HepG2 (cell line): Measurements from ENCODE around the gene ACSS3. TPM values are rescaled to one million over a fixed set of nuclear protein-coding genes. Genes with fewer than 3 reads are reported as not detected.
"Not testable (repeated sequence)": the region's sequence is repeated elsewhere in the genome, so short reads cannot be mapped to it uniquely, and the experiment has no call there.

ENCODE experiments used
- ATAC-seq: fragments of 200-7000 bp; cut with Tn5 transposase; 3 replicates; pipeline ENCODE4 v1.9.1; 2020; ENCODE audit warnings: mild to moderate bottlenecking, moderate library complexity
- BruUV-seq: library from RNA; stranded (reverse); fragments of 400-500 nt; replicated peaks from 2 replicates; lab custom pipeline; 2021; lab: Mats Ljungman, UMichigan
- CTCF ChIA-PET: fragments of 300-600 bp; formaldehyde crosslinking; extraction: SDS; loops from one replicate; lab custom pipeline; 2021; ENCODE audit warnings: low total read pairs, inconsistent platforms, low intra/inter-chr PET ratio; lab: Yijun Ruan, JAX
- POLR2A ChIA-PET: fragments of 350-600 bp; sonication (Branson Sonifier 250); formaldehyde crosslinking; loops from one replicate; lab custom pipeline; 2020; ENCODE audit warnings: antibody characterized with exemption, inconsistent platforms; lab: Yijun Ruan, JAX
- DNase-seq: peaks from one replicate; pipeline ENCODE4 v3.0.0-alpha.2; 2015; ENCODE audit warnings: low spot score
- FAIRE-seq: peaks from 3 replicates; lab custom pipeline; 2011; peaks lifted over from hg19 to GRCh38; lab: Jason Lieb, UNC
- H2AFZ ChIP-seq: one replicate; pipeline ENCODE4 v1.6.1; 2011; ENCODE audit warnings: low read length, inconsistent platforms
- H3K27ac ChIP-seq: fragments of 300-600 bp; 3 replicates; pipeline ENCODE4 v1.8.0; 2011; ENCODE audit warnings: mixed run types, mild to moderate bottlenecking, mixed read lengths, low read length, inconsistent platforms; ENCODE audit not compliant: insufficient read depth; ENCODE audit errors: extremely low read length
- H3K27me3 ChIP-seq, 2 experiments: fragments of 200-600 bp in 1 of 2; 2 replicates in 1 of 2; 3 replicates in 1 of 2; pipeline versions ENCODE4 v1.6.0 to v1.8.0; 2011; ENCODE audit warnings: low read length in 2 of 2, mild to moderate bottlenecking in 2 of 2, moderate library complexity in 2 of 2, inconsistent platforms in 1 of 2; ENCODE audit not compliant: insufficient read depth in 2 of 2, control insufficient read depth in 1 of 2
- H3K36me3 ChIP-seq, 2 experiments: fragments of 200-600 bp in 1 of 2; replicated peaks in 1 of 2; 2 replicates in 1 of 2; 3 replicates in 1 of 2; pipeline versions ENCODE4 v1.5.1 to v1.8.0; 2011; ENCODE audit warnings: low read length in 2 of 2, inconsistent platforms in 1 of 2; ENCODE audit not compliant: insufficient read depth in 2 of 2, control insufficient read depth in 1 of 2
- H3K4me1 ChIP-seq: 2 replicates; pipeline ENCODE4 v1.5.1; 2012; ENCODE audit warnings: low read length, inconsistent platforms; ENCODE audit not compliant: insufficient read depth
- H3K4me2 ChIP-seq: 2 replicates; pipeline ENCODE4 v1.6.0; 2011; ENCODE audit warnings: low read depth, low read length, inconsistent platforms
- H3K4me3 ChIP-seq, 3 experiments: fragments of 200-600 bp in 1 of 3; sonication (generic), shearing (Covaris generic) in 1 of 3; replicated peaks in 1 of 3; 2 replicates each; pipeline ENCODE4 v1.5.1; 2011 to 2016; ENCODE audit warnings: low read length in 3 of 3, inconsistent platforms in 2 of 3, low read depth in 2 of 3, mild to moderate bottlenecking in 2 of 3, control low read depth in 1 of 3, mixed read lengths in 1 of 3; ENCODE audit not compliant: insufficient read depth in 1 of 3
- H3K79me2 ChIP-seq: one replicate; pipeline ENCODE4 v1.6.1; 2011; ENCODE audit warnings: low read length, inconsistent platforms; ENCODE audit not compliant: insufficient read depth
- H3K9ac ChIP-seq: 2 replicates; pipeline ENCODE4 v1.6.0; 2011; ENCODE audit warnings: mild to moderate bottlenecking, low read depth, low read length, inconsistent platforms; ENCODE audit not compliant: insufficient read depth
- H3K9me3 ChIP-seq: 2 replicates; pipeline ENCODE4 v1.5.1; 2012; ENCODE audit warnings: mild to moderate bottlenecking, low read length
- H4K20me1 ChIP-seq: 2 replicates; pipeline ENCODE4 v1.6.0; 2011; ENCODE audit warnings: inconsistent platforms, mild to moderate bottlenecking, low read length, moderate library complexity; ENCODE audit not compliant: insufficient read depth
- CCAR2 ChIP-seq: fragments of 200-400 bp; formaldehyde crosslinking; optimal IDR thresholded peaks from 2 replicates; pipeline ENCODE3; 2018; ENCODE audit warnings: low read depth, mild to moderate bottlenecking, low read length, moderate library complexity
- IRF1 ChIP-seq: sonication (generic); formaldehyde crosslinking; IDR thresholded peaks from 2 replicates; pipeline ENCODE4 v1.4.0; 2020; ENCODE audit warnings: low read depth, mild to moderate bottlenecking, missing genetic modification reagents
- ONECUT2 ChIP-seq: sonication (generic); formaldehyde crosslinking; IDR thresholded peaks from 2 replicates; pipeline ENCODE4 v1.4.0; 2020; ENCODE audit warnings: missing genetic modification reagents
- PAX8 ChIP-seq: sonication (generic); formaldehyde crosslinking; IDR thresholded peaks from 2 replicates; pipeline ENCODE4 v1.8.0; 2022; ENCODE audit warnings: mild to moderate bottlenecking, missing genetic modification reagents, borderline replicate concordance
- RBM22 ChIP-seq: fragments of 200-400 bp; formaldehyde crosslinking; optimal IDR thresholded peaks from 2 replicates; pipeline ENCODE3; 2017; ENCODE audit warnings: mild to moderate bottlenecking, low read length, moderate library complexity
- SIX1 ChIP-seq: sonication (generic); formaldehyde crosslinking; IDR thresholded peaks from 2 replicates; pipeline ENCODE4 v1.4.0; 2020; ENCODE audit warnings: missing genetic modification reagents, borderline replicate concordance
- SNAPC5 ChIP-seq: sonication (generic); formaldehyde crosslinking; IDR thresholded peaks from 2 replicates; pipeline ENCODE4 v1.8.1; 2023; ENCODE audit warnings: mild to moderate bottlenecking, missing genetic modification reagents, borderline replicate concordance
- TCF7L2 ChIP-seq: IDR thresholded peaks from 2 replicates; pipeline ENCODE4 v1.6.1; 2011; ENCODE audit warnings: mild to moderate bottlenecking, low read depth, low read length, moderate library complexity
- TSC22D2 ChIP-seq: sonication (generic); formaldehyde crosslinking; IDR thresholded peaks from 2 replicates; pipeline ENCODE4 v1.5.1; 2020; ENCODE audit warnings: missing genetic modification reagents, mild to moderate bottlenecking, borderline replicate concordance
- ZSCAN9 ChIP-seq: IDR thresholded peaks from 2 replicates; pipeline ENCODE4 v1.6.1; 2016; ENCODE audit warnings: borderline replicate concordance
- WGBS: methylation state at CpG from one replicate; pipeline ENCODE4 v1.1.6; 2017; ENCODE audit warnings: low lambda C conversion rate; 5-methylcytosine and 5-hydroxymethylcytosine counted together
- in situ Hi-C: cut with HindIII; loops from 2 replicates; pipeline ENCODE4 v1.10.0; 2017; ENCODE audit warnings: low pct_unique_long_range_greater_than_20kb; ENCODE audit not compliant: extremely low pct_ligation_motif_present
- intact Hi-C: fragments of 100-400 bp; cut with micrococcal nuclease; formaldehyde crosslinking; loops from one replicate; pipeline ENCODE4 v1.10.0; 2022; ENCODE audit not compliant: unreplicated experiment
- polyA plus RNA-seq, 8 experiments: library from polyadenylated mRNA; depleted of rRNA in 3 of 8; stranded (reverse) in 7 of 8; unstranded in 1 of 8; fragments of >200 nt; fragmentation: Illumina TruSeq in 4 of 8; extraction: Trizol in 4 of 8; gene quantifications; 2 replicates each; pipeline versions ENCODE4 v1.2.1 to v1.2.3, GENCODE V29; 2011 to 2016; ENCODE audit warnings: low read depth in 4 of 8, missing spikeins in 1 of 8, mixed read lengths in 1 of 8; ENCODE audit not compliant: insufficient read depth in 1 of 8
- total RNA-seq, 5 experiments: library from RNA; depleted of rRNA; stranded (reverse); fragments of >200 nt; fragmentation: Illumina TruSeq; extraction: Trizol; gene quantifications; 2 replicates each; pipeline ENCODE4 v1.2.3, GENCODE V29; 2016; ENCODE audit warnings: low read depth in 1 of 5
- TF ChIP-seq, protein P1 (sequence below): sonication (generic); formaldehyde crosslinking; IDR thresholded peaks from 2 replicates; pipeline ENCODE4 v1.4.0; 2020; ENCODE audit warnings: mild to moderate bottlenecking, missing genetic modification reagents, borderline replicate concordance

The ACSS3 gene
- total and polyA plus RNA-seq, 2 of the 13 experiments (the other 11 are each of a cell fraction or from before 2014, with no cell fraction given), result 79.5 to 86.3 TPM

GRCh38 chr12:81209772-81210225 lies 131.9 kb downstream of the ACSS3 start:
- 100% methylated on average over 2 of the region's 2 CpGs for WGBS
- peak; percentile 27 for TF ChIP-seq RBM22
- TF ChIP-seq, all 625 proteins: peak for 1; not testable (repeated sequence) for 624
- H3K4me2 ChIP-seq, intact Hi-C loops, CTCF ChIA-PET, H3K27me3 ChIP-seq, H3K9ac ChIP-seq, H3K79me2 ChIP-seq, BruUV-seq, ATAC-seq, FAIRE-seq, POLR2A ChIA-PET, H2AFZ ChIP-seq, H3K27ac ChIP-seq, H4K20me1 ChIP-seq, in situ Hi-C loops, H3K4me3 ChIP-seq, H3K9me3 ChIP-seq: not testable (repeated sequence)
- DNase-seq, result peak; percentile 9
- Histone ChIP-seq H3K36me3 (peaks cover 2 to 19% of the 10 kb centered on the region in 2 experiments; a peak in 3 of 5 replicates), H3K4me1 (peaks cover 32% of the 10 kb centered on the region)

DNA sequence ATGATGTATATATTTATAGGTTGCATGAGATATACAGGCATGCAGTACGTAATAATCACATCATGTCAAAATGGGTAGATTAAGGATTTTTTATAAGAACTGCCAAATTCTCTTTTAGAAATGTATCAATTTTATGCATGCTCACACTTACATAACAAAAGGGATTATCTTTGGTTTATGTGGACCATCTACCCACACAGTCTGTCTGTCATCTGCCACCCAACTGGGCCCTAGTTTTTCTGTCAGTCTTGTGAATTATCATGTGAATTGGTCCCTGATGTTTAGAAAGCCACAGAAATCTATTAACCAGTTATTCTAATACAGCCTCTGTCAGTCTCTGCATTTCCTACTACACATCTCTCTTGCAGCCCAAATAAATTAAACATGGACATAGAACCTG lies 133.4 kb downstream of the ACSS3 start:
- H3K4me2 ChIP-seq, result no peak overlapping the region
- no peak overlapping the region for H3K4me3 ChIP-seq
- FAIRE-seq (no peak), ATAC-seq (no peak), DNase-seq (no peak)
- intact Hi-C loops, result no loop called here
- BruUV-seq, result no TSS peak
- ChIA-PET POLR2A (no interaction called here), CTCF (no interaction called here)
- no peaks in the 10 kb centered on the region for H3K27me3 ChIP-seq
- no peaks in the 10 kb centered on the region for H3K79me2 ChIP-seq
- H3K9ac ChIP-seq, result no peak overlapping the region
- WGBS, result 96% methylated on average over 1 of the region's 1 CpG
- H2AFZ ChIP-seq, result no peak overlapping the region
- no peak overlapping the region for H3K27ac ChIP-seq
- no peaks in the 10 kb centered on the region for H4K20me1 ChIP-seq
- in situ Hi-C loops, result no loop called here
- peaks cover 25% of the 10 kb centered on the region for H3K4me1 ChIP-seq
- no peaks in the 10 kb centered on the region for H3K9me3 ChIP-seq
- peaks cover 2 to 29% of the 10 kb centered on the region in 2 experiments; a peak in 3 of 5 replicates for H3K36me3 ChIP-seq
- TF ChIP-seq TCF7L2 (no peak), ONECUT2 (CRISPR knock-in tag) (no peak), SNAPC5 (CRISPR knock-in tag) (no peak), PAX8 (CRISPR knock-in tag) (no peak), ZSCAN9 (CRISPR knock-in tag) (no peak), CCAR2 (no peak), SIX1 (CRISPR knock-in tag) (no peak), IRF1 (CRISPR knock-in tag) (no peak), TSC22D2 (CRISPR knock-in tag) (no peak)
- TF ChIP-seq, protein P1, sequence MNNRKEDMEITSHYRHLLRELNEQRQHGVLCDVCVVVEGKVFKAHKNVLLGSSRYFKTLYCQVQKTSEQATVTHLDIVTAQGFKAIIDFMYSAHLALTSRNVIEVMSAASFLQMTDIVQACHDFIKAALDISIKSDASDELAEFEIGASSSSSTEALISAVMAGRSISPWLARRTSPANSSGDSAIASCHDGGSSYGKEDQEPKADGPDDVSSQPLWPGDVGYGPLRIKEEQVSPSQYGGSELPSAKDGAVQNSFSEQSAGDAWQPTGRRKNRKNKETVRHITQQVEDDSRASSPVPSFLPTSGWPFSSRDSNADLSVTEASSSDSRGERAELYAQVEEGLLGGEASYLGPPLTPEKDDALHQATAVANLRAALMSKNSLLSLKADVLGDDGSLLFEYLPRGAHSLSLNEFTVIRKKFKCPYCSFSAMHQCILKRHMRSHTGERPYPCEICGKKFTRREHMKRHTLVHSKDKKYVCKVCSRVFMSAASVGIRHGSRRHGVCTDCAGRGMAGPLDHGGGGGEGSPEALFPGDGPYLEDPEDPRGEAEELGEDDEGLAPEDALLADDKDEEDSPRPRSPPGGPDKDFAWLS (CRISPR knock-in tag), result no peak
